Stimulated activated memory B cell treated with anti-CD40 and anti-IgM and Interleukin-4, amounts not matched to agents 10 μg/mL and 1 μg/mL and 100 μg/mL, for 72 hours (primary cell): ENCODE data around the gene PPFIA2.

Experiments
- ATAC-seq: fragments of 150-1000 bp; cut with Tn5 transposase; 2 replicates; pipeline ENCODE4 v1.10.0; 2021
- H3K27ac Mint-ChIP-seq: one replicate; pipeline ENCODE4 v1.8.0; 2022; ENCODE audit warnings: mild to moderate bottlenecking, mixed read lengths
- H3K27me3 Mint-ChIP-seq: one replicate; pipeline ENCODE4 v1.8.0; 2022; ENCODE audit warnings: mixed read lengths
- H3K36me3 Mint-ChIP-seq: one replicate; pipeline ENCODE4 v1.8.0; 2022; ENCODE audit warnings: mixed read lengths
- H3K4me1 Mint-ChIP-seq: one replicate; pipeline ENCODE4 v1.8.0; 2022; ENCODE audit warnings: mixed read lengths
- H3K4me3 Mint-ChIP-seq: one replicate; pipeline ENCODE4 v1.8.0; 2022; ENCODE audit warnings: mild to moderate bottlenecking, moderate library complexity, mixed read lengths
- H3K9me3 Mint-ChIP-seq: one replicate; pipeline ENCODE4 v1.8.0; 2022; ENCODE audit warnings: mixed read lengths

Gene PPFIA2

DNA sequence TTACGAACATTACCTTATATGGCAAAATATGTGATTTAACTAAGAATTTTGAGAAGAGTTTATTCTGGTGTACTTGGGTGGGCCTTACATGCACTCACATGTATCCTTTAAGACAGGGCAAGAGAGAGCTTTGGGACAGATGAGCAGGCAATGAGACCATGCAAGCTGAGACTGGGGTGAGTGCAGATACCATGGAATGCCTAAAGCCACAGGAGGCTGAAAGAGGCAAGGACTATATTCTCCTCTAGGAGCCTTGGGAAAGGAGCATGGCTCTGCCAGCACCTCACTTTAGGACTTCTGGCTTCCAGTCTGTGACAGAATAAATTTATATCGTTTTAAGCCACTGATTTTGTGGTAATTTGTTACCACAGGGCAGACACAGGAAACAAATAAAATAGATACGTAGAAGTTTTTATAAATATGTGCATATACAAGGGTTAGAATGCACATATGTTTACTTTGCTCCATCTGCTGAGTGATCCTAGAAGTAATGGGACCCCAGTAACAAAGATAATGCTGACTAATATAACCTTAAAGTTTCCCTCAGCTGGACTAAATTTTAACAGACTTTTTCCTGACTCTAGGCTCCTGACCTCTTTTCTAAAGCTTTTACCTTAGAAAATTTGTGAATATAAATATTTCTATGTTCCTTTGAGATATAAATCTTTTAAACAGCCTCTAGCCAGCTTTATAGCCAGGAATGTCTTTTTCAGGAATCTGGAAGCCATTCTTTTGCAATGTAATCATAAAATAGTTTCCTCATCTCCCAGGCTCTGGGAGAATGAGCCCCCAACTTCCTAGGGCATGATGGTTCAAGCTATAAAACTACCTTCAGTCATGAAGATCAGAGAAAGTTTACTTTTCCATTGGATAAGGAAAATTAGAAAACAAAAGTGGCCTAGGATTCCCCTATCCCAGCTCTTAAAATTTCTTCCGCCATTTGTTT lies 216.8 kb downstream of the PPFIA2 start:
- H3K4me3 Mint-ChIP-seq: no peak overlapping the region
- no peaks in the 10 kb centered on the region for H3K4me1 Mint-ChIP-seq
- H3K27ac Mint-ChIP-seq: no peak overlapping the region
- H3K9me3 Mint-ChIP-seq: peaks cover 9% of the 10 kb centered on the region
- no peak for ATAC-seq
- no peaks in the 10 kb centered on the region for H3K36me3 Mint-ChIP-seq
- H3K27me3 Mint-ChIP-seq: no peaks in the 10 kb centered on the region

DNA sequence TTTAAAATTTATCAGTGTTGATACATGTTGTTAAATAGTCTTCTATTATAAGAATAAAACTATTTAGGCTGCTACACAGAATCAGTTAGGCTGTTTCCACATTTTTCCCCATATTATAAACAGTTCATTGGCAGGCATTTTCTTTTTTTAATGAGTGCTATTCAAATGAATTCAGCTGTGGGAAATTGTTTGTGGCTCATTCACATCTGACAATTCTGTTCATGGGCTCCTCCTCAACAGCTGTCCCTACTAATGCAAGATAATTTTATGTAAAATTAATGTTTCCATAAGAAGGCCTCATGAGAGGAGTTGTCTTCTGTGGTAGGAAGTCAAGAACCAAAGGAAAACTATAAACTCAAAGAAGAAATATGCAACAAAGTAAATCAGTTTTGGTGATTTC lies 218.0 kb downstream of the PPFIA2 start:
- H3K36me3 Mint-ChIP-seq: no peaks in the 10 kb centered on the region
- H3K4me1 Mint-ChIP-seq: no peaks in the 10 kb centered on the region
- no peak overlapping the region for H3K27ac Mint-ChIP-seq
- no peaks in the 10 kb centered on the region for H3K27me3 Mint-ChIP-seq
- no peak overlapping the region for H3K4me3 Mint-ChIP-seq
- ATAC-seq: no peak
- peaks cover 9% of the 10 kb centered on the region for H3K9me3 Mint-ChIP-seq

DNA sequence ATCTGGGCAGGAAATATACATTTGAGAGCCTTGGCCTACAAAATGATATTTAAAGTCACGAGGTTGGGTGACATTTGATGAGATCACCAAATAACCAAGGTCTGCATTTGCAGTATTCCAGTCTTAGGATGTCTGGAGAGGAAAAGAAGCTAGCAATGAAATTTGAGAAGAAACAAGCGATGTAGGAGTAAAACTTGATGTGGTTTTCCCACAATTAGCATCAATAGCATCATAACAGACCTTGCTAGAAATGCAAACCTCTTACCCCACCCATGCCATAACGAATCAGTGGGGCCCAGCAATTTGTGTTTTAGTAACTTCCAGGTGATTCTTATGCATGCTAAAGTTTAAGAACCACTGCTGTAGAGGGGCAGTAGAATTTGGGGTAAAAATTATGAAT lies 219.9 kb downstream of the PPFIA2 start:
- no peak overlapping the region for H3K27ac Mint-ChIP-seq
- H3K36me3 Mint-ChIP-seq: no peaks in the 10 kb centered on the region
- H3K27me3 Mint-ChIP-seq: no peaks in the 10 kb centered on the region
- ATAC-seq: no peak
- H3K9me3 Mint-ChIP-seq: peaks cover 12% of the 10 kb centered on the region
- H3K4me1 Mint-ChIP-seq: no peaks in the 10 kb centered on the region
- no peak overlapping the region for H3K4me3 Mint-ChIP-seq

DNA sequence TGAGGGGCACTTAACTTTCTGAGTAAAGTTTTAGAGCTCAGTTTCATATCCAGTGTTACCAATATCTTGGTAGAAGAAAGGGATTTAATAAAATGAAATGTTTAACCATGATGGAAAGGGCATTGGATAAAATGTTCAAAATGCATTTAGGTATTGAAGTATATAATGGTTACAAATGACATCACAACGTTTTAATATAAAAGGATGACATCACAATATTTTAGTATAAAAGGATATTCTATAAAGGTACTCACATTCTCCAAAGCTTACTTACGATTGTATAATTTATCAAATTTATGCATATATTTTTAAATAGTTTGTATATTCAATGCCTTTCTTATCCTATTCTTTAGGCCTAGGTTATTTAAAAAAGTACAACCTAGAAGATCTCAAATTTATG lies 226.1 kb downstream of the PPFIA2 start:
- no peaks in the 10 kb centered on the region for H3K27me3 Mint-ChIP-seq
- H3K4me3 Mint-ChIP-seq: no peak overlapping the region
- H3K9me3 Mint-ChIP-seq: peaks cover 10% of the 10 kb centered on the region
- H3K27ac Mint-ChIP-seq: no peak overlapping the region
- no peaks in the 10 kb centered on the region for H3K4me1 Mint-ChIP-seq
- no peaks in the 10 kb centered on the region for H3K36me3 Mint-ChIP-seq
- ATAC-seq: no peak

DNA sequence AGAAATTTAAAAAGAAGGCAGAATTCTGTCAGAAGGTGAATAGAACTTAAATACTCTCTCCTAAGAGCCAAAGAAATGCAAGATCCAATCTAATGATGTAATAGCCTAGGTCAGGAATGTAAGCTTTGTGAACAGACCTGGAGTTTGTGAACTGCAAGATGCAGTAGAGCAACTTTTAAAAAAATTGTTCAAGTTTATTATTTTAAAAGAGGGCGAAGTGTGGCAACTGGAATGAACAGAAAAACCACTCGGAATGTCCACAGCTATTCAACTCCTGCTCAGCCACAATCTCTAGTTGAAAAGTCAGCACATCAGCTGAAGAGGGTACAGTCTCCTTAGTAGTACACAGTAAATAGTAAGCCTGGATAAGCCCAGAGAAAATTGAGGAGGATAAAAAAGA lies 228.8 kb downstream of the PPFIA2 start:
- ATAC-seq: no peak
- no peak overlapping the region for H3K4me3 Mint-ChIP-seq
- H3K36me3 Mint-ChIP-seq: no peaks in the 10 kb centered on the region
- peaks cover 10% of the 10 kb centered on the region for H3K9me3 Mint-ChIP-seq
- H3K4me1 Mint-ChIP-seq: no peaks in the 10 kb centered on the region
- H3K27ac Mint-ChIP-seq: no peak overlapping the region
- no peaks in the 10 kb centered on the region for H3K27me3 Mint-ChIP-seq

DNA sequence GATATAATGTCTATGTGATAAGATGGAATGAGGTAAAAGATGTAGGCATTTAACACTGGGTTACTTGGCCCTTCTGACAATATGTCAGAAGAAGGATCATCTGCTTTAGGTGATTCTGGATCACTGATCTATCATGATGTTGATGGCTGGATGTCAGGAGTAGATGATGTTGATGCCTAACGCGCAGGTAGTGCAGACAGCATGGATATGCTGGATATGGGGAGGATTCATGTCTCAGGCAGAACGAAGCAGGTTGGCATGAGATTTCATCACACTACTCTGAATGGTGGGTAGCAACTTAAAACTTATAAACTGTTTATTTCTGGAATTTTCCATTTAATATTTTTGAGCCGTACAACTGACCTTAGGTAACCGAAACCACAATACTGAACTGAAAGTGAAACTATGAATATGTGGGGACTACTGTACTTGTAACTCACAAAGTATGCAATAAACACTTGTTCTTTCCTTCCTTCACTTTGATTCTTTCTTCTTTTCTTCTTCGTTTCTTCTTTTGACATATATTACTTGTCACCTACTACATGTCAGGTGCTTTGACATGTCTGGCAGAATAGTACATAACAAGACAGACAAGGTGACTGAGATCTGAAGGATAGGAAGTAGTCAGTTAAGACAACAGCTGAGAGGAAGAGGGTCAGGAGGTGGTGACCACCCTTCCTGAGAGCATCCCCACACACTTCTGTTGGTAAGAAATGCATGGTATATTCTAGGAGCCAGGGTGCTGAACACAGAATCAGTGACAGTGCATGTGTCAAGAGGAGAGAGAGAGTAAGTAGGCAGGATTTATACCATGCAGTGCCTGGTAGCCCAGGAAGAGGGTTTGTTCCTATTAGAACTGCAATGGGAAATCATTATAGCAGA lies 238.8 kb downstream of the PPFIA2 start:
- no peaks in the 10 kb centered on the region for H3K27me3 Mint-ChIP-seq
- H3K4me3 Mint-ChIP-seq: no peak overlapping the region
- peaks cover 10% of the 10 kb centered on the region for H3K4me1 Mint-ChIP-seq
- ATAC-seq: peak; percentile 31
- H3K9me3 Mint-ChIP-seq: peaks cover 6% of the 10 kb centered on the region
- no peak overlapping the region for H3K27ac Mint-ChIP-seq
- no peaks in the 10 kb centered on the region for H3K36me3 Mint-ChIP-seq

DNA sequence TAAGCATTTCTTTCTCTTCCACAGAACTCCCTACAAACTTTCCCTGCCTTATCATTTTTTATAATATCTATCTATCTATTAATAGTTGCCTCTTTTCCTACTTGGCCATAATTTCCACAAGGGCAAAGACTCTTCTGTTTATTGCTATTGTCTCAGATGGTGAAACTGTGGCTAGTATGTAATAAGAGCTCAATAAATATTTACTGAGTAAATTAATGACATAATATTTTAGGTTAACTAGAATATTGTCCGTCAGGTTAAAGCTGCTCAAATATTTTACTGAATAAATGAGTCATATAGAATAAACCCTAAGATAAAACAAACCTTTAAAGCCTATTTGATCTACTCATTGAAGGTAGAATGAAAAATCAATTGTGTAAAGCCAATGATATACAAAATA lies 240.5 kb downstream of the PPFIA2 start:
- ATAC-seq: no peak
- no peak overlapping the region for H3K27ac Mint-ChIP-seq
- no peaks in the 10 kb centered on the region for H3K27me3 Mint-ChIP-seq
- H3K4me1 Mint-ChIP-seq: peaks cover 10% of the 10 kb centered on the region
- H3K36me3 Mint-ChIP-seq: no peaks in the 10 kb centered on the region
- H3K9me3 Mint-ChIP-seq: peaks cover 6% of the 10 kb centered on the region
- no peak overlapping the region for H3K4me3 Mint-ChIP-seq

DNA sequence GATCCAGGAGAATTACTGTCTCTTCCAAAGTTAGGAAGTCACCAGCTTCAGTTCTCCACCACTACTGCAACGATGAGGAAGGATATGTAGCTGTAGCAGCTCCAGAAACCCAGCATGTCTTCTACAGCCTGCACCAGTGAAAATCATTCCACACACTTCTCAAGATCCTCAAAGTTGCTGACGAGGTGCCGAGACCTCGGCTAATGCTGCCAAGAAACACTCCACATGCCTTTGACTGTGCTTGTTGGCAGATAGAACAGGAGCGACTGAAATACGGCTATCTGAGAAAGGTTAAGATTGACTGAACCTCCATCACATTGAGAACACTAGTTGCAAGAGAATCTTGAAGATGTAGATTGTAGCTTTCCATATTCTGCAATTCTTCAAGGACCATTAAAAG lies 241.9 kb downstream of the PPFIA2 start:
- no peak overlapping the region for H3K4me3 Mint-ChIP-seq
- ATAC-seq: no peak
- H3K36me3 Mint-ChIP-seq: no peaks in the 10 kb centered on the region
- peaks cover 6% of the 10 kb centered on the region for H3K9me3 Mint-ChIP-seq
- no peaks in the 10 kb centered on the region for H3K27me3 Mint-ChIP-seq
- peaks cover 10% of the 10 kb centered on the region for H3K4me1 Mint-ChIP-seq
- H3K27ac Mint-ChIP-seq: no peak overlapping the region

DNA sequence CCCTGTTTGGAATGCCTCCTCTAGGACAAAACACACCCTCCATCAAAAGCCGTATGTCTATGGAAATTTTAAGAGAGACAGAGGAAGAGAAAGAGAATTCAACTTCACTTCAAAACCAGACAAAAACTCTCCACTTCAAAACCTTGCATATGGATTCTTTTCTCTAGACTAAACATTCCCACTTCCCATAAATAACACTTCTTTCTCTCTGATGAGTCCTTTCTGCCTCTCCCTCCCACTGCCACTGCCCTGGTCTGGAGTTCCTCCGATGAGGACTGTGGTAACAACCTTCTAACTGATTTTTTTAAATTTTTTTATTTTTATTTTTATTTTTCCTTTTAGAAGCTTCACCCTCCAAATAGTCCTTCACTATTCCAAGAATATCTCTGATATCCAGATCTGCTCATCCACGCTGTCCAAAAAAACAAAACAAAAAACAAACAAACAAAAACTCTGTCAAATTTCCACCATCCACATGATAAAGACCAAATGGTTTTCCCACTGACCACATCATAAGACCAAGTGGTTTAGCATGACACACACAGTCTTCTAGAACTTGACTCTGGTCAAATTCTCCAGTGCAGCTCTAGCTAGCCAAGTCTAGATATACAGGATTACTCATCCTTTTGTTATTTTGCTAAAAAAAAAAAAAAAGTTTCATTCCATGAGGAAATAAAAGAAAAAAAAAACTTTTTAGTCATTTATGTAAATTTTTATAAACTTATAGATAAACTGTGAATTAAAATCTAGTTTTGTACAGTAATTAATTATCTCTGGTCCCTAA lies 256.0 kb downstream of the PPFIA2 start:
- Mint-ChIP-seq H3K4me3 (no peak overlapping the region), H3K27ac (no peak overlapping the region), H3K4me1 (no peaks in the 10 kb centered on the region), H3K9me3 (peaks cover 2% of the 10 kb centered on the region), H3K27me3 (no peaks in the 10 kb centered on the region), H3K36me3 (no peaks in the 10 kb centered on the region)
- ATAC-seq: no peak

DNA sequence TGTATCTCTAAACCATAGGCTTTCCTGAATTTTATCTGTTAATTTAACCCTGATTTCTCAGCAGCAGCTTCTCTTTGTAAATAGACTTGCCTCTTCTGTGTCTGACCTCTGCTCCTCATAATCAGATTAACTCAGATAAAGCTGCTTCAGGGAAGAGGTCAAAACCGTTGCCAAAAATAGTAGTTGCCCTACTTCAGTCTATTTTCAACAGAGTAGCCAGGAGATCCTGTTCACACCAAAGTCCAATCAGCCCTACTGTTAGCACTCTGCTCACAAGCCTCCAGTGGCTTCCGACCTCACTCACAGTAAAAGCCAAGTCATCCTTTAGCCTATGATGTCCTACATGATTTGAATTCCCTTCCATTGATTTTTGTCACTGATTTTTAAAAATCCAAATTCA lies 258.4 kb downstream of the PPFIA2 start:
- no peak for ATAC-seq
- Mint-ChIP-seq H3K27me3 (no peaks in the 10 kb centered on the region), H3K4me3 (no peak overlapping the region), H3K36me3 (no peaks in the 10 kb centered on the region), H3K9me3 (peaks cover 2% of the 10 kb centered on the region), H3K27ac (no peak overlapping the region), H3K4me1 (no peaks in the 10 kb centered on the region)

DNA sequence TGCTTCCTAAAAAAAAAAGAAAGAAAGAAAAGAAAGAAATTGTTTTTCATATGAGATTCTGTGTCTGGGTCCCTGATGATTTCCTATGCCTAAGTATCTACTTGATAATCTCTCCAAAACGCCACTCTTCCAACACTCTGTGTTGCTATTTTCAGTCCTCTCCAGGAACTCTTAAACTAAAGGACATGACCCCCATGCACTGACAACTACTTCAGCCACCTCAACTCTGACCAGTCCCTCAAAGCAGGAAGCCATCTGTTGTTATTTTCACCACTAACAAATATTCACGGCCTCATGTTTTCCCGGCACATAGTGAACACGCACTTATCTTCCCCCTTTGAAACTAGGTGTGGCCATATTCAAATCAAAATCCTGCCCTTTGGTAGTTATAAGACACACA lies 259.3 kb downstream of the PPFIA2 start:
- no peak overlapping the region for H3K27ac Mint-ChIP-seq
- no peaks in the 10 kb centered on the region for H3K4me1 Mint-ChIP-seq
- H3K9me3 Mint-ChIP-seq: peaks cover 2% of the 10 kb centered on the region
- ATAC-seq: no peak
- H3K27me3 Mint-ChIP-seq: no peaks in the 10 kb centered on the region
- no peaks in the 10 kb centered on the region for H3K36me3 Mint-ChIP-seq
- H3K4me3 Mint-ChIP-seq: no peak overlapping the region

DNA sequence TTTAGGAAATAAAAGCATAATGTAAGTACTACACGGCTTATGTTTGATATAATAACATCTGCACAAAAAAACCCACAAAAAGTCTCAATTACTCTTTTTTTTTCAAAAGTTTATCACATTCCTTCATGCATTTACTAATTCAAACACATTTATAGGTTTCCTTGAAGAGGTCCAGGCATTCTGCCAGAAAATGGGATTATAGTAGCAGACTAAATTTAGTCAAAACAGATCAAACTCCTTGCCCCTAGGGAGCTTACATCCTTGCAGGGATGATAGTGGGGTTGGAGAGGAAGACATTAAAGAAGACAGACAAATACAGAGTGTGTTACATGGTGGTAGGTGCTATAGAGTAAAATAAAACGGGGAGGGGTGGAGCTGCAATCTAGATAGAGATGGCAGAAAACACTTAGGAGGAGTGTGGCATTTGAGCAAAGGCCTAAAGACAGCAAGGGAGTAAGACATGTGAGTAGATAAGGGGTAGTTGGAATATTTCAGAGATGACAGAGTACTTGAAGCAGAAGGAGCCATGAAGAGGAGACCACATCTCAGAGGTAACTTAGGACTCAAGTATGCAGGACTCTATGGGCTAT lies 266.9 kb downstream of the PPFIA2 start:
- Mint-ChIP-seq H3K36me3 (no peaks in the 10 kb centered on the region), H3K27ac (no peak overlapping the region), H3K9me3 (no peaks in the 10 kb centered on the region), H3K4me3 (no peak overlapping the region), H3K4me1 (no peaks in the 10 kb centered on the region), H3K27me3 (no peaks in the 10 kb centered on the region)
- ATAC-seq: no peak

DNA sequence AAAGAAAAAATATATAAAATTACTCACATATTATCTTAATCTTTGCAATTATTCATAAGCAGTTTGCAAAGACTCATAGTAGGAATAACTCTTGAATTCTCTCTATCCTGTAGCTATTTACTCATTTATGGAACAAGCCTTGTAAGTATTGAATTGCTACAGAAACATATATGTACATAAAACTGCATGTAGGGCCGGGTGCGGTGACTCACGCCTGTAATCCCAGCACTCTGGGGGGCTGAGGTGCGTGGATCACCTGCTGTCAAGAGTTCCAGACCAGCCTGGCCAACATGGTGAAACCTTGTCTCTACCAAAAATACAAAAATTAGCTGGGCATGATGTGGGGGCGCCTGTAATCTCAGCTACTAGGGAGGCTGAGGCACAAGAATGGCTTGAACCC lies 286.2 kb downstream of the PPFIA2 start:
- Mint-ChIP-seq H3K9me3 (peaks cover 3% of the 10 kb centered on the region), H3K36me3 (no peaks in the 10 kb centered on the region), H3K4me3 (no peak overlapping the region), H3K27ac (no peak overlapping the region), H3K27me3 (no peaks in the 10 kb centered on the region), H3K4me1 (no peaks in the 10 kb centered on the region)
- no peak for ATAC-seq

DNA sequence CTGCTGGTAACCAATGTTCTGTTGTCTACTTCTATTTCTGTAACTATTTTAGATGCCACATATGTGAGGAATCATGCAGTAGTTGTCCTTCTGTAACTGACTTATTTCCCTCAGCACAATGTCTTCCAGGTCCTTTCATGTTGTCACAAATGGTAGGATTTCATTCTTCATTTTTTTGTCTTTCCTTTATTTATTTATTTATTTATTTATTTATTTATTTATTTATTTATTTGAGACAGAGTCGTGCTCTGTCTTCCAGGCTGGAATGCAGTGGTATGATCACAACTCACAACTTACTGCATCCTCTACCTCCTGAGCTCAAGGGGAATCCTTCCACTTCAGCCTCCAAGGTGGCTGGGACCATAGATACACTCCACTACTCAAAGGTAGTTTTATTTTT lies 288.2 kb downstream of the PPFIA2 start:
- H3K27me3 Mint-ChIP-seq: no peaks in the 10 kb centered on the region
- no peaks in the 10 kb centered on the region for H3K36me3 Mint-ChIP-seq
- H3K27ac Mint-ChIP-seq: no peak overlapping the region
- H3K4me1 Mint-ChIP-seq: no peaks in the 10 kb centered on the region
- H3K9me3 Mint-ChIP-seq: no peaks in the 10 kb centered on the region
- no peak for ATAC-seq
- H3K4me3 Mint-ChIP-seq: no peak overlapping the region

DNA sequence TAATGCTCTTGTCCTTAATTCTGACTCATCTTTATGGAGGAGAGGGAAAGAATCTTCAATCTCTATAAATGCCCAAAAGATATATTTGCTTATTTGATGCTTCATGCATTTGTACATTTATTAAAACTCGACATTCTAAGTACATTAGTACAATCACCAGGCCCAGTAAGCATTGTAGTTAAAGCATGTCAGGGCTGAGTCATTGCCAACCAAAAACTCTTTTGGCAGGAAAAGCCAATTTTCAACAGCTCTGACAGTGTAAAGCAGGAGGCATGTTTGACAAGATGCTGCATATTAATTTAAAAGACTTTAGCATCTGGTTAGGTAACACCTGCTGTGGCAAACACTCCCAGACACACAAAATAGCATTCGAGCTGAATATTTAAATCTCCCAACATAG lies 290.9 kb downstream of the PPFIA2 start:
- H3K27ac Mint-ChIP-seq: no peak overlapping the region
- H3K27me3 Mint-ChIP-seq: no peaks in the 10 kb centered on the region
- ATAC-seq: no peak
- H3K4me3 Mint-ChIP-seq: no peak overlapping the region
- no peaks in the 10 kb centered on the region for H3K4me1 Mint-ChIP-seq
- H3K36me3 Mint-ChIP-seq: no peaks in the 10 kb centered on the region
- no peaks in the 10 kb centered on the region for H3K9me3 Mint-ChIP-seq
